ENCODE measurements around the gene ADAMTS3. TPM values are rescaled to one million over a fixed set of nuclear protein-coding genes. Genes with fewer than 3 reads are reported as not detected.
A peak's percentile ranks its signal among the peaks of the same experiment; 100 is the strongest.

The ADAMTS3 gene
- total RNA-seq, 2 donors from 2014 or later: 5.8 to 13.0 TPM

- no peak for DNase-seq
- Mint-ChIP-seq H3K4me1 (no peaks in the 10 kb centered on the region), H3K27ac (no peak overlapping the region), H3K4me3 (no peak overlapping the region), H3K36me3 (ENCODE audit: low read depth) (no peaks in the 10 kb centered on the region), H3K27me3 (ENCODE audit: insufficient read depth) (no peaks in the 10 kb centered on the region), H3K9me3 (no peaks in the 10 kb centered on the region)
- no peaks in the 10 kb centered on the region for H3K4me1 ChIP-seq (ENCODE audit: control insufficient read depth, insufficient read depth, low read length)
- H3K27me3 ChIP-seq (ENCODE audit: control insufficient read depth, insufficient read depth, low read length, poor library complexity, severe bottlenecking): no peaks in the 10 kb centered on the region
- 100% methylated on average over 1 of the region's 1 CpG; no CpG with 5 or more reads in 1 of the 2 experiments for WGBS, 2 experiments (ENCODE audit: insufficient coverage in 1 of 2, insufficient read length in 1 of 2)
- H3K9ac ChIP-seq (ENCODE audit: extremely low read depth, low read length, poor library complexity, severe bottlenecking): no peak overlapping the region
- TF ChIP-seq, protein P1, sequence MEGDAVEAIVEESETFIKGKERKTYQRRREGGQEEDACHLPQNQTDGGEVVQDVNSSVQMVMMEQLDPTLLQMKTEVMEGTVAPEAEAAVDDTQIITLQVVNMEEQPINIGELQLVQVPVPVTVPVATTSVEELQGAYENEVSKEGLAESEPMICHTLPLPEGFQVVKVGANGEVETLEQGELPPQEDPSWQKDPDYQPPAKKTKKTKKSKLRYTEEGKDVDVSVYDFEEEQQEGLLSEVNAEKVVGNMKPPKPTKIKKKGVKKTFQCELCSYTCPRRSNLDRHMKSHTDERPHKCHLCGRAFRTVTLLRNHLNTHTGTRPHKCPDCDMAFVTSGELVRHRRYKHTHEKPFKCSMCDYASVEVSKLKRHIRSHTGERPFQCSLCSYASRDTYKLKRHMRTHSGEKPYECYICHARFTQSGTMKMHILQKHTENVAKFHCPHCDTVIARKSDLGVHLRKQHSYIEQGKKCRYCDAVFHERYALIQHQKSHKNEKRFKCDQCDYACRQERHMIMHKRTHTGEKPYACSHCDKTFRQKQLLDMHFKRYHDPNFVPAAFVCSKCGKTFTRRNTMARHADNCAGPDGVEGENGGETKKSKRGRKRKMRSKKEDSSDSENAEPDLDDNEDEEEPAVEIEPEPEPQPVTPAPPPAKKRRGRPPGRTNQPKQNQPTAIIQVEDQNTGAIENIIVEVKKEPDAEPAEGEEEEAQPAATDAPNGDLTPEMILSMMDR (conservative IDR thresholded peaks at IDR 0.05): no peak
- no peak overlapping the region for H3K27ac ChIP-seq (ENCODE audit: low read depth, low read length)
- H3K4me3 ChIP-seq (ENCODE audit: low read length): no peak overlapping the region
- H3K36me3 ChIP-seq (ENCODE audit: control insufficient read depth, insufficient read depth, low read length): no peaks in the 10 kb centered on the region
- no peaks in the 10 kb centered on the region for H3K9me3 ChIP-seq (ENCODE audit: control insufficient read depth, low read length)
These were observed 84.0 kb downstream of the ADAMTS3 start for GRCh38 chr4:72484981-72485380.

GRCh38 chr4:72473434-72473900, 95.6 kb downstream of the ADAMTS3 start:
- H3K27ac Mint-ChIP-seq: no peak overlapping the region
- H3K4me3 Mint-ChIP-seq: no peak overlapping the region
- H3K36me3 ChIP-seq (ENCODE audit: control insufficient read depth, insufficient read depth, low read length): no peaks in the 10 kb centered on the region
- DNase-seq: no peak
- TF ChIP-seq, protein P1 (conservative IDR thresholded peaks at IDR 0.05): no peak
- no peaks in the 10 kb centered on the region for H3K36me3 Mint-ChIP-seq (ENCODE audit: low read depth)
- no peaks in the 10 kb centered on the region for H3K4me1 ChIP-seq (ENCODE audit: control insufficient read depth, insufficient read depth, low read length)
- H3K9me3 Mint-ChIP-seq: no peaks in the 10 kb centered on the region
- WGBS, 2 experiments (ENCODE audit: insufficient coverage in 1 of 2, insufficient read length in 1 of 2): no CpG with 5 or more reads among the region's 1 CpG
- peaks cover 5% of the 10 kb centered on the region for H3K4me1 Mint-ChIP-seq
- no peaks in the 10 kb centered on the region for H3K27me3 Mint-ChIP-seq (ENCODE audit: insufficient read depth)
- no peak overlapping the region for H3K9ac ChIP-seq (ENCODE audit: extremely low read depth, low read length, poor library complexity, severe bottlenecking)
- H3K27me3 ChIP-seq (ENCODE audit: control insufficient read depth, insufficient read depth, low read length, poor library complexity, severe bottlenecking): no peaks in the 10 kb centered on the region
- H3K9me3 ChIP-seq (ENCODE audit: control insufficient read depth, low read length): no peaks in the 10 kb centered on the region
- no peak overlapping the region for H3K4me3 ChIP-seq (ENCODE audit: low read length)
- no peak overlapping the region for H3K27ac ChIP-seq (ENCODE audit: low read depth, low read length)

DNA sequence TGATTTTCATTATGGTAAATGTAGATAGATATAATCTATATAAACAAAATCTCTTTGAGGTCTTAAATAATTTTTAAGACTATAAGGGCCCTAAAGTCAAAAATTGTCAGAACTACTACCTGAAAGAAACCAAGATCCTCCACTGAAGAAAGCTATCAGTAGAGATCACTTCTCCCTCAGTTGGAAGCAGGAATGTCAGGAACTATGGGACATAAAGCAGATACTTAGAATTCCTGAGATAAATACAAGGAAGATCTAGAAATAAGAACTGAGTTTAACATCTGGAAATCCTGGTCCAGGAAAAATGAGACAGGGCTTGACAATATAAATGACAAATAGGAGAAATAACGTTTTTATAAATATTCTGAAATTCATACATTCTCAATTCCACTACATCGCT, 97.2 kb downstream of the ADAMTS3 start:
- H3K36me3 Mint-ChIP-seq (ENCODE audit: low read depth): no peaks in the 10 kb centered on the region
- Histone ChIP-seq H3K36me3 (ENCODE audit: control insufficient read depth, insufficient read depth, low read length) (no peaks in the 10 kb centered on the region), H3K27ac (ENCODE audit: low read depth, low read length) (no peak overlapping the region), H3K4me3 (ENCODE audit: low read length) (no peak overlapping the region), H3K9ac (ENCODE audit: extremely low read depth, low read length, poor library complexity, severe bottlenecking) (no peak overlapping the region), H3K4me1 (ENCODE audit: control insufficient read depth, insufficient read depth, low read length) (no peaks in the 10 kb centered on the region), H3K9me3 (ENCODE audit: control insufficient read depth, low read length) (no peaks in the 10 kb centered on the region), H3K27me3 (ENCODE audit: control insufficient read depth, insufficient read depth, low read length, poor library complexity, severe bottlenecking) (no peaks in the 10 kb centered on the region)
- peak overlapping the region; percentile 41 for H3K27ac Mint-ChIP-seq
- no peaks in the 10 kb centered on the region for H3K9me3 Mint-ChIP-seq
- no peak for DNase-seq
- no peak overlapping the region for H3K4me3 Mint-ChIP-seq
- peaks cover 5% of the 10 kb centered on the region for H3K4me1 Mint-ChIP-seq
- TF ChIP-seq, protein P1 (conservative IDR thresholded peaks at IDR 0.05): no peak
- WGBS, 2 experiments (ENCODE audit: insufficient coverage in 1 of 2, insufficient read length in 1 of 2): 98 to 100% methylated on average over 1 to 2 of the region's 2 CpGs
- H3K27me3 Mint-ChIP-seq (ENCODE audit: insufficient read depth): no peaks in the 10 kb centered on the region
